CD4-positive, alpha-beta T cell treated with Interleukin-1 beta for 1 hour (primary cell): ENCODE measurements around the gene CATSPERE.
A peak's percentile ranks its signal among the peaks of the same experiment; 100 is the strongest.

Experiments used
- DNase-seq, 2 donors: peaks; one replicate each; pipeline ENCODE4 v3.0.0-alpha.2; 2020 to 2022

CATSPERE gene

DNA sequence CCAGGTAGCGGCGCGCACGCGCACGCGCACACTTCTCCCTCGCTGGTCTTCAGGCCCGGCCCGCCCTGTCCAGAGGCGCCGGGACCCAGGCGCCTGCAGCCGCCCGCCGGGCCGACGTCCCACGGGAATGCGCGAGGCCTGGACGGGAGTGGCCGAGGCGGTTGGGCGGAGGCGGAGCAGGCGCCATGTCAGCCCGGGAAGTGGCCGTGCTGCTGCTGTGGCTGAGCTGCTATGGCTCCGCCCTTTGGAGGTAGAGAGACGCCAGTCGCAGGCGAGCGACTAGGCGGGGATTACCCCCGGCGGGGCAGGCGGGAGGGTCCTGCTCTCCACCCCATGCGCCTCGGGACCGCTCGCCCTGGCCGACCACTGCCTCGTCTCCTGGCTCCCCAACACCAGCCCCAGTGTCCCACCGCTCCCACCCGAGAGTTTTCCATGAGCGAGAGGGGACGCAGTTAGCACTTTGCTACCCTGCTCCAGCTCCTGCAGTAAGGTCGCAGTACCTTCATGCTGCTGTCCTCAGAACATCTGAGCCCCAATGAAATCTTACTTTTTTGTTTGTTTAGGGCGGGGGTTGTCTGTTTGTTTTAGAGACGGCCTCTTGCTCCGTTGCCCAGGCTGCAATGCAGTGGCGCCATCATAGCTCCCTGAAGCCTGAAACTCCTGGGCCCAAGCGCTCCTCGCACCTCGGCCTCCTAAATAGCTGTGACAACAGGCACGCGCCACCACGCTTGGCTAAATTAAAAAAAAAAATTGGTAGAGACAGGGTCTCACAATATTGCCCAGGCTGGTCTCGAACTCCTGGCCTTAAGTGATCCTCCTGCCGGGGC, at the start of gene CATSPERE:
CATSPERE (plus strand) TSS at position 29 of the 827 bp plus-strand sequence; CDS start at position 186, 157 bp downstream.
- peak; percentile 75 for DNase-seq

- no peak for DNase-seq
Observed at GRCh38 chr1:244412176-244412575, 48.9 kb upstream of the CATSPERE start.

GRCh38 chr1:244413736-244414135, 47.3 kb upstream of the CATSPERE start:
- no peak for DNase-seq

DNA sequence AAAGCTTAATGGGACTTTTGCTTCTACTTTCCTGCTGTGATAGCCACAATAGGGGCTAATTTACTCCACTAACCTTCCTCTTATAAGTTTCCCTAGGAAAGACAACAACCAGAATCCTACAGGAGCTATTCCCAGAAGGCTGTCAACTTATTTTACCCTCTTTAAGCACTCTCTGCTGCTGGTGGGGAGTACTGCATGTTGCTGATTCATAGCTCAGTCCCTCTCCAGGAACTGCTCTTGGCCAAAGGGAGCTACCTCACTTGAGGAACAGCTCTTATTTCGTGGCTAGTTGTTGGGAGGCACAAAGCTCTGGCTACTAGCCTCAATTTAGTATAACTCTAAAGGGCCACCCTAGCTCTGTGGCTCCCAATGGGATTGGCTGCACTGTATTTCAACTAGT, 46.5 kb upstream of the CATSPERE start:
- DNase-seq, result no peak

DNA sequence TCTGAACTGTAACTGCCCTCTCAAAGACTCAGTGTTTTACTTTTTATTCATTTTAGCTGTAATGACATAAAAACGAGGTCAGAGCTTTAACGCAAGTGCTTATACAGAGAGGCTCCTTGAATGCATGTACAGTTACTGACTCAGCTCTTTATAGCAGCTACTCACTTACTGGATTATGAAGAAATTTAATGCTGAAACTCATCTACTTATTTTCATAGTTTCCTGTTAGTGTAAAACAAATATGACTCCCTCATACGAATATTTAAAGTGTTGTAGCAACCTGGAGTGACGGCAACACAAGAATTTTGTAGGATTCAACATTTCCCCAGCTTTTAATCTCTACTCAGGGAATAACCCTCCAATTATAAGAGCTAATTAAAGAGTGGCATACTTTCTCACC, 42.0 kb upstream of the CATSPERE start:
- DNase-seq, result no peak

- no peak for DNase-seq
Observed at GRCh38 chr1:244422174-244422573, 38.9 kb upstream of the CATSPERE start.

GRCh38 chr1:244424649-244425334, 36.3 kb upstream of the CATSPERE start:
- DNase-seq, result no peak

- DNase-seq, result no peak
Observed at GRCh38 chr1:244427647-244428046, 33.4 kb upstream of the CATSPERE start.

DNA sequence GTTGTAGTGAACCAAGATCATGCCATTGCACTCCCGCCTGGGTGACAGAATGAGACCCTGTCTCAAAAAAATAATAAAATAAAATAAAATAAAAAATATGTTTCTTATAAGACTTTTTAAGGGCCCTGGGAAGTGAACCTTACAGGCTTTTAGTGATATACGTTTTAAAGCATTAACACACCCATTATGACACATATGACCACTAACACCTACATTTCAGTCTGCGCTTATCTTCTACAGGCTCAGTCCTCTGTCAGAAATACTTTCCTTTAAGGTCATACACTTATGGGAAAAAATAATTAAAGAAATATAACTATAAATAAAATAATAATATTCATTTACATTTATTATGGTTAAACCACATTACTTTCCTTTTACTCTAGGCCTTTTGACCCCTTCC, 31.3 kb upstream of the CATSPERE start:
- DNase-seq, result no peak

DNA sequence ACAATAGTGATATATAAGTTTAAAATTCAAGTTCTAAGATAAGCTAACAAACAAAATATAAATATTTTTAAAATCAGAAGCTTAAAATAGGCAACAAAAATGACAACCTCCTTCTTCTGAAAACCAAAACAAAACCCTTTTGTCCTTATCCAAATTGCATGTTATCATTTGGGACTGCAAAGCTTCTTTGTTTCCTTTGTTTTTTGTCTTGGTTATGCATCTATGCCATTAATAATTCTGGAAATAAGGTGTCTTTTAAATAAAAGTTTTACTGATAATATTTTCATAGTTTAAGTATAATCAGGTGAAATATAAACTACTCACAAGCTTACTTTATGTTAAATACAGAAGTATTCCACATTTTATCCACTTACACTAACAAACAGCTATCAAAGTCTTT, 29.9 kb upstream of the CATSPERE start:
- no peak for DNase-seq

- DNase-seq, result no peak
Observed at GRCh38 chr1:244435562-244436205, 25.4 kb upstream of the CATSPERE start.

- no peak for DNase-seq
Observed at GRCh38 chr1:244436336-244437085, 24.6 kb upstream of the CATSPERE start.

DNA sequence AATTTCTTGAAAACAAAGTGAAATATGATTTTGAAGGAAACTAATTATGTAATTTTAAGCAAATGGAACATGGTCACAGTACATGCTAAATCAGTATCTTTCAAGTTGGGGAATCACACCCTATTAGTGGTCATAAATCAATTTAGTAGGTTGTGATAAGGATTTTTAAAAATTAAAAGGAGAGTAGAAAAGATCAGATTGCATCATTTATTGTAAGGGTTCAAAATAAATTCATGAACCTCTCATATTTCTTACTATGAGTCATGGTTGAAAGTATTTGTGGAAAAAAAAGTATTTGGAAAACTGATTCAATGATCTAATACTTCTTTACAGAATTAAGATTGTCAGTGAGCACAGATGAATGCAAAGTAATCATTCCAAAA, 24.0 kb upstream of the CATSPERE start:
- DNase-seq, result no peak

- DNase-seq, result no peak
Observed at GRCh38 chr1:244439391-244440032, 21.6 kb upstream of the CATSPERE start.

DNA sequence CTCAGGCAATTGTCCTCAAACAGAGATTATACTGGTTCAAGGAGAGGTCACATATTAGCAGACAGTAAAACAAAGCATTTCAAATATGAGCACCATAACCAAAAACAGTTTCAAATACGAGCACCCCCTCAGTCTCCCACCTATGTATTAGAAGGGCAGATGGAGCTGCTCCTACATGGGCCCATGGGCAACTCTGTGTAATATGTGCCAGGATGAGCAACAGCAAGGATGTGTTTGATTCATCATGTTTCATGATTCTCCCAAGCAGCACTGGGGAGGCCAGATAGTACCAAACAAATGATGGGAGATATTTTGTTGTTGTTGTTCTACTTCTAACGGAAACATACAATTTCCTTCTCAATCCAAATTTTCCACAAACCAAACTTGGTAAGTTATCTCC, 18.2 kb upstream of the CATSPERE start:
- DNase-seq, result no peak

- no peak for DNase-seq
Observed at GRCh38 chr1:244444854-244445253, 16.2 kb upstream of the CATSPERE start.

GRCh38 chr1:244445320-244446181, 15.5 kb upstream of the CATSPERE start:
- no peak for DNase-seq

DNA sequence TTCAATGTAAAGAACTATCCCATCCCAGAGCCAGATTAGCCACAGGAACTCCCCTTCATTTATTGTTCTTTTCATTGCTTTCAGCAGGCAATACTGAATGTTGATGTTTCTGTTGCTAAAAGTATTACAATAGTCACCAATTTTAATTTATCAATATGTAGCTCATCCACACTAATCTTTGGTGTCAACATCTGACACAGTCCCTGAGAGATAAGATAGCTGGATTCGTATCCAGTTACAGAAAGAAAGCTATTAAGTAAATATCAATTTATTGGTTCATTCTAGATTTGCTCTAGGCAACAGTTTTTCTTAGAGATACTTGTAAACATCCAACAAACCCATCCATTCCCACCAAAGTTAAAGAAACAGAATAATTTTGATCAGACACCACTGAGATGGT, 14.0 kb upstream of the CATSPERE start:
- no peak for DNase-seq

GRCh38 chr1:244447552-244447951, 13.5 kb upstream of the CATSPERE start:
- DNase-seq, result no peak

- DNase-seq, result no peak
Observed at GRCh38 chr1:244448279-244449036, 12.6 kb upstream of the CATSPERE start.
